ENCODE results near the gene MEI4. TPM values are rescaled to one million over a fixed set of nuclear protein-coding genes. Genes with fewer than 3 reads are reported as not detected.
"Not testable (repeated sequence)": the region's sequence is repeated elsewhere in the genome, so short reads cannot be mapped to it uniquely, and the experiment has no call there.

MEI4 gene
- total RNA-seq, 4 donors from 2014 or later, result 0.09 TPM; not detected in 3

- TF ChIP-seq CTCF (IDR thresholded peaks at IDR 0.05), result no peak
- DNase-seq (ENCODE audit: low spot score), result no peak
- ATAC-seq (ENCODE audit: low FRiP score), result no peak
These were observed 160.3 kb downstream of the MEI4 start for GRCh38 chr6:77813090-77813489.

GRCh38 chr6:77814119-77814518 lies 161.3 kb downstream of the MEI4 start:
- no peak for DNase-seq (ENCODE audit: low spot score)
- no peak for ATAC-seq (ENCODE audit: low FRiP score)
- no peak for TF ChIP-seq CTCF (IDR thresholded peaks at IDR 0.05)

- TF ChIP-seq CTCF (IDR thresholded peaks at IDR 0.05), result no peak
- DNase-seq (ENCODE audit: low spot score) (no peak), ATAC-seq (ENCODE audit: low FRiP score) (no peak)
These were observed 162.7 kb downstream of the MEI4 start for GRCh38 chr6:77815531-77815930.

GRCh38 chr6:77816766-77817270 lies 164.0 kb downstream of the MEI4 start:
- no peak for ATAC-seq (ENCODE audit: low FRiP score)
- TF ChIP-seq CTCF (IDR thresholded peaks at IDR 0.05), result no peak
- DNase-seq (ENCODE audit: low spot score), result no peak

GRCh38 chr6:77822265-77822664 lies 169.4 kb downstream of the MEI4 start:
- TF ChIP-seq CTCF (IDR thresholded peaks at IDR 0.05), result no peak
- DNase-seq (ENCODE audit: low spot score) (no peak), ATAC-seq (ENCODE audit: low FRiP score) (no peak)

GRCh38 chr6:77825204-77825603 lies 172.4 kb downstream of the MEI4 start:
- no peak for TF ChIP-seq CTCF (IDR thresholded peaks at IDR 0.05)
- ATAC-seq (ENCODE audit: low FRiP score), result no peak
- no peak for DNase-seq (ENCODE audit: low spot score)

- no peak for TF ChIP-seq CTCF (IDR thresholded peaks at IDR 0.05)
- no peak for DNase-seq (ENCODE audit: low spot score)
- ATAC-seq (ENCODE audit: low FRiP score), result no peak
These were observed 176.9 kb downstream of the MEI4 start for GRCh38 chr6:77829736-77830135.

GRCh38 chr6:77833749-77834148 lies 180.9 kb downstream of the MEI4 start:
- ATAC-seq (ENCODE audit: low FRiP score); DNase-seq (ENCODE audit: low spot score): not testable (repeated sequence)
